Activated CD8-positive, alpha-beta T cell treated with anti-CD3 and anti-CD28 coated beads for 36 hours (primary cell): ENCODE results near the gene ZNF793. TPM values are rescaled to one million over a fixed set of nuclear protein-coding genes. Genes with fewer than 3 reads are reported as not detected.

ENCODE experiments used
- ATAC-seq: fragments of 200-7000 bp; cut with Tn5 transposase; one replicate; pipeline ENCODE4 v1.10.0; 2021; ENCODE audit warnings: mild to moderate bottlenecking, moderate library complexity
- CTCF ChIA-PET: fragments of 350-600 bp; sonication (Branson Sonifier 250); formaldehyde crosslinking; loops from one replicate; lab custom pipeline; 2021; ENCODE audit warnings: antibody characterized with exemption; lab: Charles Lee
- POLR2A ChIA-PET: fragments of 350-600 bp; sonication (Branson Sonifier 250); formaldehyde crosslinking; loops from one replicate; lab custom pipeline; 2021; ENCODE audit warnings: antibody characterized with exemption; lab: Charles Lee
- DNase-seq: peaks from one replicate; pipeline ENCODE4 v3.0.0-alpha.2; 2020
- H3K27ac Mint-ChIP-seq: one replicate; pipeline ENCODE4 v1.8.0; 2021; ENCODE audit warnings: mild to moderate bottlenecking, mixed read lengths
- H3K27me3 Mint-ChIP-seq: one replicate; pipeline ENCODE4 v1.8.0; 2021; ENCODE audit warnings: mixed read lengths
- H3K36me3 Mint-ChIP-seq: one replicate; pipeline ENCODE4 v1.8.0; 2021; ENCODE audit warnings: low read depth, mixed read lengths
- H3K4me1 Mint-ChIP-seq: one replicate; pipeline ENCODE4 v1.8.0; 2021; ENCODE audit warnings: low read depth, mixed read lengths
- H3K4me3 Mint-ChIP-seq: one replicate; pipeline ENCODE4 v1.8.0; 2021; ENCODE audit warnings: mild to moderate bottlenecking, moderate library complexity, mixed read lengths
- H3K9me3 Mint-ChIP-seq: one replicate; pipeline ENCODE4 v1.8.0; 2021; ENCODE audit warnings: mixed read lengths
- CTCF ChIP-seq: fragments of 200-600 bp; IDR thresholded peaks from one replicate; pipeline ENCODE4 v1.8.0; 2022; ENCODE audit warnings: antibody characterized with exemption, mild to moderate bottlenecking
- intact Hi-C: fragments of 100-400 bp; cut with micrococcal nuclease; formaldehyde crosslinking; loops from one replicate; pipeline ENCODE4 v1.10.0; 2022
- total RNA-seq, 2 experiments: library from RNA; stranded (reverse); gene quantifications; one replicate each; pipeline ENCODE4 v1.2.3, GENCODE V29; 2021

The ZNF793 gene
- total RNA-seq, 2 experiments from 2014 or later, result 3.5 to 3.8 TPM

- H3K4me1 Mint-ChIP-seq, result no peaks in the 10 kb centered on the region
- ATAC-seq (no peak), DNase-seq (no peak)
- no peak for TF ChIP-seq CTCF
- no peak overlapping the region for H3K4me3 Mint-ChIP-seq
- intact Hi-C loops, result no loop called here
- H3K27me3 Mint-ChIP-seq, result no peaks in the 10 kb centered on the region
- peaks cover 79% of the 10 kb centered on the region for H3K36me3 Mint-ChIP-seq
- H3K9me3 Mint-ChIP-seq, result peaks cover 64% of the 10 kb centered on the region
- ChIA-PET POLR2A (no interaction called here), CTCF (no interaction called here)
- H3K27ac Mint-ChIP-seq, result no peak overlapping the region
These were observed 58.1 kb downstream of the ZNF793 start for GRCh38 chr19:37564624-37565369.

- Mint-ChIP-seq H3K4me3 (no peak overlapping the region), H3K36me3 (peaks cover 83% of the 10 kb centered on the region), H3K27me3 (no peaks in the 10 kb centered on the region), H3K27ac (no peak overlapping the region), H3K9me3 (peaks cover 69% of the 10 kb centered on the region), H3K4me1 (no peaks in the 10 kb centered on the region)
- no peak for TF ChIP-seq CTCF
- ATAC-seq, result no peak
- ChIA-PET POLR2A (no interaction called here), CTCF (no interaction called here)
- DNase-seq, result no peak
- intact Hi-C loops, result no loop called here
These were observed 58.6 kb downstream of the ZNF793 start for GRCh38 chr19:37565370-37565669.

- DNase-seq, result no peak
- H3K27ac Mint-ChIP-seq, result no peak overlapping the region
- H3K4me3 Mint-ChIP-seq, result no peak overlapping the region
- CTCF ChIA-PET, result no interaction called here
- H3K4me1 Mint-ChIP-seq, result no peaks in the 10 kb centered on the region
- POLR2A ChIA-PET, result no interaction called here
- H3K27me3 Mint-ChIP-seq, result no peaks in the 10 kb centered on the region
- peaks cover 53% of the 10 kb centered on the region for H3K9me3 Mint-ChIP-seq
- H3K36me3 Mint-ChIP-seq, result peaks cover 43% of the 10 kb centered on the region
- no peak for TF ChIP-seq CTCF
- no peak for ATAC-seq
- intact Hi-C loops, result no loop called here
These were observed 65.5 kb downstream of the ZNF793 start for GRCh38 chr19:37572203-37572602.

GRCh38 chr19:37583340-37583739 lies 76.6 kb downstream of the ZNF793 start:
- no peak for ATAC-seq
- Mint-ChIP-seq H3K27me3 (no peaks in the 10 kb centered on the region), H3K4me1 (no peaks in the 10 kb centered on the region), H3K36me3 (peaks cover 67% of the 10 kb centered on the region), H3K4me3 (no peak overlapping the region), H3K9me3 (peaks cover 46% of the 10 kb centered on the region), H3K27ac (no peak overlapping the region)
- intact Hi-C loops, result no loop called here
- POLR2A ChIA-PET, result interaction anchor here (1.9 kb wide), 1 partner anchor 11 kb away, joined by 8 read pairs; the partner anchor contains the start of genes ZNF540 and ZNF571
- no peak for TF ChIP-seq CTCF
- CTCF ChIA-PET, result interaction anchor here (0.8 to 0.9 kb wide), 2 partner anchors 28 to 117 kb away, joined by 3 read pairs; no protein-coding TSS in a partner anchor
- DNase-seq, result no peak

Other genes with a start within 250 kb of the ZNF793 start
- gene ZNF527, start 135.8 kb upstream of the ZNF793 start, total RNA-seq, result 1 to 10 TPM; 5.2 to 5.5 TPM
- gene ZNF569, start 39.5 kb upstream of the ZNF793 start, total RNA-seq, result 10 to 100 TPM in 1 of 2 experiments, 1 to 10 TPM in 1; 7.5 to 11.3 TPM
- 1 to 10 TPM; 5.2 to 5.3 TPM for gene ZNF570, start 37.6 kb upstream of the ZNF793 start, total RNA-seq
- 1 to 10 TPM; 3.4 to 4.0 TPM for gene ZNF571, start 87.9 kb downstream of the ZNF793 start, total RNA-seq
- 1 to 10 TPM; 1.7 to 2.2 TPM for gene ZNF540, start 87.9 kb downstream of the ZNF793 start, total RNA-seq
- 1 to 10 TPM; 9.0 to 9.7 TPM for gene ZFP30, start 148.5 kb downstream of the ZNF793 start, total RNA-seq
- 1 to 10 TPM; 7.4 to 7.8 TPM for gene ZNF607, start 212.8 kb downstream of the ZNF793 start, total RNA-seq